Testis (tissue), 3 donors: Measurements from ENCODE around the gene PTGR2. TPM values are rescaled to one million over a fixed set of nuclear protein-coding genes. Genes with fewer than 3 reads are reported as not detected.

Experiments used
- DNase-seq: peaks from one replicate; pipeline ENCODE4 v3.0.0-alpha.2; 2019
- H3K27ac ChIP-seq, 2 donors: fragments of 200-600 bp; sonication (generic); one replicate each; pipeline ENCODE4 v1.5.1; 2019
- H3K27me3 ChIP-seq: fragments of 200-600 bp; sonication (generic); one replicate; pipeline ENCODE4 v1.5.1; 2019
- H3K36me3 ChIP-seq: fragments of 200-600 bp; sonication (generic); one replicate; pipeline ENCODE4 v1.5.1; 2017; ENCODE audit warnings: low read depth; ENCODE audit errors: missing control alignments
- H3K4me1 ChIP-seq: fragments of 200-600 bp; sonication (generic); one replicate; pipeline ENCODE4 v1.5.1; 2019
- H3K4me3 ChIP-seq, 2 donors: fragments of 200-600 bp; sonication (generic); one replicate each; pipeline ENCODE4 v1.5.1; 2017 to 2019
- H3K9me3 ChIP-seq: fragments of 200-600 bp; sonication (generic); one replicate; pipeline ENCODE4 v1.5.1; 2017
- CTCF ChIP-seq, 3 experiments: fragments of 450-650 bp in 2 of 3; fragments of 200-600 bp in 1 of 3; sonication (generic) in 1 of 3; IDR thresholded peaks; one replicate each; pipeline ENCODE4 v1.5.1; 2016 to 2019; ENCODE audit warnings: antibody characterized with exemption in 3 of 3, mild to moderate bottlenecking in 2 of 3, moderate library complexity in 1 of 3
- POLR2A ChIP-seq: fragments of 450-650 bp; IDR thresholded peaks from one replicate; pipeline ENCODE4 v1.6.1; 2017; ENCODE audit warnings: antibody characterized with exemption, mild to moderate bottlenecking, moderate library complexity
- WGBS, 2 donors: methylation state at CpG; one replicate each; pipeline ENCODE4 v1.1.5; 2018; 5-methylcytosine and 5-hydroxymethylcytosine counted together
- intact Hi-C: fragments of 100-400 bp; cut with DNase I; formaldehyde crosslinking; loops from one replicate; pipeline ENCODE4 v1.15.1; 2023; ENCODE audit warnings: low total_unique reads
- polyA plus RNA-seq: library from polyadenylated mRNA; stranded (reverse); fragments of 350-450 nt; fragmentation: Illumina TruSeq; extraction: RNeasy Lipid Tissue Mini Kit (QIAGEN cat#74804); gene quantifications from one replicate; pipeline ENCODE4 v1.2.3, GENCODE V29; 2014; ENCODE audit warnings: low read depth, low replicate concordance; ENCODE audit not compliant: insufficient read depth
- total RNA-seq, 2 donors: library from RNA; depleted of rRNA; stranded (reverse); fragments of >200 nt; gene quantifications; one replicate each; pipeline ENCODE4 v1.2.3, GENCODE V29; 2016

PTGR2 gene
- total and polyA plus RNA-seq, 3 donors from 2014 or later: 11.8 to 19.4 (median 19.1) TPM

GRCh38 chr14:73809391-73809790, 42.2 kb upstream of the PTGR2 start:
- TF ChIP-seq POLR2A (no peak), CTCF (IDR thresholded peaks at IDR 0.05) (no peak)
- 60 to 75% methylated on average over 5 to 6 of the region's 6 CpGs for WGBS, 2 donors

GRCh38 chr14:73810478-73811163, 41.0 kb upstream of the PTGR2 start:
- TF ChIP-seq POLR2A (no peak), CTCF (IDR thresholded peaks at IDR 0.05) (no peak)
- WGBS, 2 donors: 89 to 93% methylated on average over 13 of the region's 13 CpGs
- Histone ChIP-seq H3K36me3 (no peaks in the 10 kb centered on the region), H3K9me3 (no peaks in the 10 kb centered on the region), H3K4me1 (no peaks in the 10 kb centered on the region), H3K4me3 (no peak overlapping the region), H3K27ac (no peak overlapping the region), H3K27me3 (no peaks in the 10 kb centered on the region)
- intact Hi-C loops: no loop called here
- no peak for DNase-seq

More at GRCh38 chr14:73809391-73809790, 42.2 kb upstream of the PTGR2 start:
- H3K27me3 ChIP-seq: no peaks in the 10 kb centered on the region
- intact Hi-C loops: no loop called here
- H3K27ac ChIP-seq: no peak overlapping the region
- H3K4me1 ChIP-seq: no peaks in the 10 kb centered on the region
- no peaks in the 10 kb centered on the region for H3K9me3 ChIP-seq
- H3K36me3 ChIP-seq: no peaks in the 10 kb centered on the region
- DNase-seq: no peak
- H3K4me3 ChIP-seq: no peak overlapping the region

- Histone ChIP-seq H3K27ac (no peak overlapping the region), H3K27me3 (no peaks in the 10 kb centered on the region), H3K4me3 (no peak overlapping the region), H3K4me1 (no peaks in the 10 kb centered on the region), H3K9me3 (no peaks in the 10 kb centered on the region), H3K36me3 (no peaks in the 10 kb centered on the region)
- intact Hi-C loops: no loop called here
- TF ChIP-seq POLR2A: no peak
- TF ChIP-seq CTCF (IDR thresholded peaks at IDR 0.05): no peak
- 93 to 97% methylated on average over 2 of the region's 2 CpGs for WGBS, 2 donors
- no peak for DNase-seq
Measured at GRCh38 chr14:73811164-73811503, 40.5 kb upstream of the PTGR2 start.

- Histone ChIP-seq H3K27me3 (no peaks in the 10 kb centered on the region), H3K4me3 (no peak overlapping the region), H3K27ac (no peak overlapping the region), H3K36me3 (no peaks in the 10 kb centered on the region), H3K9me3 (no peaks in the 10 kb centered on the region), H3K4me1 (peaks cover 5% of the 10 kb centered on the region)
- TF ChIP-seq POLR2A (no peak), CTCF (IDR thresholded peaks at IDR 0.05) (no peak)
- WGBS, 2 donors: 79 to 90% methylated on average over 4 of the region's 4 CpGs
- no peak for DNase-seq
- intact Hi-C loops: no loop called here
Measured at GRCh38 chr14:73814153-73814552, 37.5 kb upstream of the PTGR2 start.

- H3K27ac ChIP-seq: no peak overlapping the region
- TF ChIP-seq POLR2A: no peak
- no peak for TF ChIP-seq CTCF (IDR thresholded peaks at IDR 0.05)
- WGBS, 2 donors: 59 to 76% methylated on average over 4 of the region's 5 CpGs
Measured at GRCh38 chr14:73815849-73816248, 35.8 kb upstream of the PTGR2 start.

More at GRCh38 chr14:73815849-73816248, 35.8 kb upstream of the PTGR2 start:
- peaks cover 5% of the 10 kb centered on the region for H3K4me1 ChIP-seq
- no peaks in the 10 kb centered on the region for H3K27me3 ChIP-seq
- DNase-seq: no peak
- intact Hi-C loops: no loop called here
- H3K4me3 ChIP-seq: no peak overlapping the region
- no peaks in the 10 kb centered on the region for H3K36me3 ChIP-seq
- no peaks in the 10 kb centered on the region for H3K9me3 ChIP-seq
